HepG2 (cell line): ENCODE measurements around the gene MMP24OS. TPM values are rescaled to one million over a fixed set of nuclear protein-coding genes. Genes with fewer than 3 reads are reported as not detected.

ENCODE experiments used
- KLF6 ChIP-seq: IDR thresholded peaks from 2 replicates; pipeline ENCODE4 v1.8.0; 2016; ENCODE audit warnings: missing biosample characterization, missing genetic modification reagents
- RXRA ChIP-seq: sonication (generic); formaldehyde crosslinking; IDR thresholded peaks from 2 replicates; pipeline ENCODE4 v1.5.1; 2020; ENCODE audit warnings: missing genetic modification reagents
- SRY ChIP-seq: sonication (generic); formaldehyde crosslinking; IDR thresholded peaks from 2 replicates; pipeline ENCODE4 v1.8.0; 2022; ENCODE audit warnings: mild to moderate bottlenecking, missing genetic modification reagents
- YY1 ChIP-seq: IDR thresholded peaks from 2 replicates; pipeline ENCODE4 v1.6.1; 2011; ENCODE audit warnings: low read length, low read depth, moderate library complexity, mild to moderate bottlenecking; ENCODE audit not compliant: insufficient read depth, insufficient replicate concordance
- ZNF124 ChIP-seq: sonication (generic); formaldehyde crosslinking; IDR thresholded peaks from 2 replicates; pipeline ENCODE4 v1.4.0; 2020; ENCODE audit warnings: missing genetic modification reagents
- ZNF256 ChIP-seq: sonication (generic); formaldehyde crosslinking; conservative IDR thresholded peaks from 2 replicates; pipeline ENCODE4 v1.4.0; 2020; ENCODE audit warnings: missing genetic modification reagents
- ZNF788 ChIP-seq: sonication (generic); formaldehyde crosslinking; IDR thresholded peaks from 2 replicates; pipeline ENCODE4 v1.5.0; 2020; ENCODE audit warnings: mild to moderate bottlenecking, missing genetic modification reagents, borderline replicate concordance
- polyA plus RNA-seq, 8 experiments: library from polyadenylated mRNA; depleted of rRNA in 3 of 8; stranded (reverse) in 7 of 8; unstranded in 1 of 8; fragments of >200 nt; fragmentation: Illumina TruSeq in 4 of 8; extraction: Trizol in 4 of 8; gene quantifications; 2 replicates each; pipeline versions ENCODE4 v1.2.1 to v1.2.3, GENCODE V29; 2011 to 2016; ENCODE audit warnings: low read depth in 4 of 8, missing spikeins in 1 of 8, mixed read lengths in 1 of 8; ENCODE audit not compliant: insufficient read depth in 1 of 8
- total RNA-seq, 5 experiments: library from RNA; depleted of rRNA; stranded (reverse); fragments of >200 nt; fragmentation: Illumina TruSeq; extraction: Trizol; gene quantifications; 2 replicates each; pipeline ENCODE4 v1.2.3, GENCODE V29; 2016; ENCODE audit warnings: low read depth in 1 of 5
- TF ChIP-seq, protein P1 (sequence below), 2 experiments: sonication (generic) in 1 of 2; formaldehyde crosslinking in 1 of 2; IDR thresholded peaks; 2 replicates each; pipeline versions ENCODE4 v1.6.1 to v1.9.0; 2014 to 2022; ENCODE audit warnings: antibody characterized with exemption in 1 of 2, borderline replicate concordance in 1 of 2, inconsistent platforms in 1 of 2, low read depth in 1 of 2, missing genetic modification reagents in 1 of 2
- TF ChIP-seq, protein P2 (sequence below): sonication (generic); formaldehyde crosslinking; IDR thresholded peaks from 2 replicates; pipeline ENCODE4 v1.5.1; 2020; ENCODE audit warnings: missing genetic modification reagents, mild to moderate bottlenecking, borderline replicate concordance
- TF ChIP-seq, protein P3 (sequence below): sonication (generic); formaldehyde crosslinking; IDR thresholded peaks from 2 replicates; pipeline ENCODE4 v1.5.0; 2020; ENCODE audit warnings: mild to moderate bottlenecking, missing genetic modification reagents, borderline replicate concordance
- TF ChIP-seq, protein P4 (sequence below): sonication (generic); formaldehyde crosslinking; IDR thresholded peaks from 2 replicates; pipeline ENCODE4 v1.8.1; 2023; ENCODE audit warnings: missing genetic modification reagents, mild to moderate bottlenecking, borderline replicate concordance

Gene MMP24OS
- total and polyA plus RNA-seq, 2 of the 13 experiments (the other 11 are each of a cell fraction or from before 2014, with no cell fraction given), result 6.0 to 8.5 TPM

DNA sequence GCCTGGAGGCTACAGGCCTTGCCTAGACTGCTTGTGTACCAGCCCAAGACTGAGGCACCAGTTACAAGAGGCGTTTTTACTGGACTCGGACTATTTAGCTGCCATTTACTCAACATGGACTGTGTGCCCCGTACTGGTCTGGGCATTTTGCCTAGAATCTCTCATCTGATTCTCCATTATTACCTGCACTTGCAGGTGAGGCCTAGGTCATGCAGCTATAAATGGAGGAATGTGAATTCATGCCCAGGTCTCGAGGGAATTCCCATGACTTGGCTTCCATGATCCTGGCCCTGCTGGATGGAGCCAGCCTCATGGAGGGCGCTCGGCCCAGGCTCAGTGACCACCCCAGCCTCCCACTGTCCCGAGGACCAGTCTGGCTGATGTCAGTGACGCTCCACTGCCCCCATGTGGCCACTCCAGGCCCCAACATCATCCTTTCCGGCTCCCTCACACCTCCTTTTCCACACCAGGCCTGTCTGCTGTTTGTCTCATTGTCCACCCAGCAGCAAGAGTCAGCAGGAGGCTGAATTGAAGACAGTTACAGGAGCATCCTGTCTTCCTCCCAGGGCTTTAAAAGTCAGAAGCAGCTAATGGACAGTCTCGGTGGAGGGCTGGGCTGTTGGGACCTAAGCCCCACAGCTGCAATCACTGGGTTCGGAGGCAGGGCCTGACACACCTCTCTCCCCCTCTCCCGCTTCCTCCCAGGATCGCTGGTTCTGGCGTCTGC lies 8.7 kb downstream of the MMP24OS start (continued):
- TF ChIP-seq, protein P1, sequence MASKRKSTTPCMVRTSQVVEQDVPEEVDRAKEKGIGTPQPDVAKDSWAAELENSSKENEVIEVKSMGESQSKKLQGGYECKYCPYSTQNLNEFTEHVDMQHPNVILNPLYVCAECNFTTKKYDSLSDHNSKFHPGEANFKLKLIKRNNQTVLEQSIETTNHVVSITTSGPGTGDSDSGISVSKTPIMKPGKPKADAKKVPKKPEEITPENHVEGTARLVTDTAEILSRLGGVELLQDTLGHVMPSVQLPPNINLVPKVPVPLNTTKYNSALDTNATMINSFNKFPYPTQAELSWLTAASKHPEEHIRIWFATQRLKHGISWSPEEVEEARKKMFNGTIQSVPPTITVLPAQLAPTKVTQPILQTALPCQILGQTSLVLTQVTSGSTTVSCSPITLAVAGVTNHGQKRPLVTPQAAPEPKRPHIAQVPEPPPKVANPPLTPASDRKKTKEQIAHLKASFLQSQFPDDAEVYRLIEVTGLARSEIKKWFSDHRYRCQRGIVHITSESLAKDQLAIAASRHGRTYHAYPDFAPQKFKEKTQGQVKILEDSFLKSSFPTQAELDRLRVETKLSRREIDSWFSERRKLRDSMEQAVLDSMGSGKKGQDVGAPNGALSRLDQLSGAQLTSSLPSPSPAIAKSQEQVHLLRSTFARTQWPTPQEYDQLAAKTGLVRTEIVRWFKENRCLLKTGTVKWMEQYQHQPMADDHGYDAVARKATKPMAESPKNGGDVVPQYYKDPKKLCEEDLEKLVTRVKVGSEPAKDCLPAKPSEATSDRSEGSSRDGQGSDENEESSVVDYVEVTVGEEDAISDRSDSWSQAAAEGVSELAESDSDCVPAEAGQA (IDR thresholded peaks at IDR 0.05; ENCODE audit: low read depth), result no peak
- TF ChIP-seq, protein P1 (CRISPR knock-in tag; IDR thresholded peaks at IDR 0.05; ENCODE audit: borderline replicate concordance), result no peak
- TF ChIP-seq ZNF256, result no peak
- peak; percentile 83 for TF ChIP-seq RXRA (CRISPR knock-in tag)
- TF ChIP-seq ZNF788, result peak; percentile 56; the same call in 1 of the 2 replicates
- 0 out of 2 replicates have a peak, but pooled peaks have one; percentile 62 for TF ChIP-seq KLF6 (CRISPR knock-in tag)
- TF ChIP-seq, protein P2, sequence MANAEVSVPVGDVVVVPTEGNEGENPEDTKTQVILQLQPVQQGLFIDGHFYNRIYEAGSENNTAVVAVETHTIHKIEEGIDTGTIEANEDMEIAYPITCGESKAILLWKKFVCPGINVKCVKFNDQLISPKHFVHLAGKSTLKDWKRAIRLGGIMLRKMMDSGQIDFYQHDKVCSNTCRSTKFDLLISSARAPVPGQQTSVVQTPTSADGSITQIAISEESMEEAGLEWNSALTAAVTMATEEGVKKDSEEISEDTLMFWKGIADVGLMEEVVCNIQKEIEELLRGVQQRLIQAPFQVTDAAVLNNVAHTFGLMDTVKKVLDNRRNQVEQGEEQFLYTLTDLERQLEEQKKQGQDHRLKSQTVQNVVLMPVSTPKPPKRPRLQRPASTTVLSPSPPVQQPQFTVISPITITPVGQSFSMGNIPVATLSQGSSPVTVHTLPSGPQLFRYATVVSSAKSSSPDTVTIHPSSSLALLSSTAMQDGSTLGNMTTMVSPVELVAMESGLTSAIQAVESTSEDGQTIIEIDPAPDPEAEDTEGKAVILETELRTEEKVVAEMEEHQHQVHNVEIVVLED, result peak; percentile 36; the same call in 1 of the 2 replicates
- TF ChIP-seq, protein P3, sequence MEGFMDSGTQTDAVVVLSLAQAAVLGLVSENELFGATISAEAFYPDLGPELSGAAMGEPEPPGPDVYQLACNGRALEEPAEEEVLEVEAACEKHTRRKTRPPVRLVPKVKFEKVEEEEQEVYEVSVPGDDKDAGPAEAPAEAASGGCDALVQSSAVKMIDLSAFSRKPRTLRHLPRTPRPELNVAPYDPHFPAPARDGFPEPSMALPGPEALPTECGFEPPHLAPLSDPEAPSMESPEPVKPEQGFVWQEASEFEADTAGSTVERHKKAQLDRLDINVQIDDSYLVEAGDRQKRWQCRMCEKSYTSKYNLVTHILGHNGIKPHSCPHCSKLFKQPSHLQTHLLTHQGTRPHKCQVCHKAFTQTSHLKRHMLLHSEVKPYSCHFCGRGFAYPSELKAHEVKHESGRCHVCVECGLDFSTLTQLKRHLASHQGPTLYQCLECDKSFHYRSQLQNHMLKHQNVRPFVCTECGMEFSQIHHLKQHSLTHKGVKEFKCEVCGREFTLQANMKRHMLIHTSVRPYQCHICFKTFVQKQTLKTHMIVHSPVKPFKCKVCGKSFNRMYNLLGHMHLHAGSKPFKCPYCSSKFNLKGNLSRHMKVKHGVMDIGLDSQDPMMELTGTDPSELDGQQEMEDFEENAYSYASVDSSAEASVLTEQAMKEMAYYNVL (CRISPR knock-in tag), result peak; percentile 54; the same call in 1 of the 2 replicates
- TF ChIP-seq SRY (CRISPR knock-in tag), result no peak
- TF ChIP-seq YY1, result no peak
- TF ChIP-seq ZNF124 (CRISPR knock-in tag), result peak; percentile 84
- TF ChIP-seq, protein P4, sequence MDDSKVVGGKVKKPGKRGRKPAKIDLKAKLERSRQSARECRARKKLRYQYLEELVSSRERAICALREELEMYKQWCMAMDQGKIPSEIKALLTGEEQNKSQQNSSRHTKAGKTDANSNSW (CRISPR knock-in tag), result 0 out of 2 replicates have a peak, but pooled peaks have one; percentile 67
